ENCODE results near the gene TMEM170B. TPM values are rescaled to one million over a fixed set of nuclear protein-coding genes. Genes with fewer than 3 reads are reported as not detected.
A peak's percentile ranks its signal among the peaks of the same experiment; 100 is the strongest.

The TMEM170B gene
- polyA plus RNA-seq, 1 experiment: 0.23 TPM

GRCh38 chr6:11607383-11607782 is 69.8 kb downstream of the TMEM170B start:
- POLR2A ChIA-PET: interaction anchor here (0.5 kb wide), 1 partner anchor 311 kb away, joined by 3 read pairs; no protein-coding TSS in a partner anchor
- no peak for DNase-seq (ENCODE audit: low read depth)

DNA sequence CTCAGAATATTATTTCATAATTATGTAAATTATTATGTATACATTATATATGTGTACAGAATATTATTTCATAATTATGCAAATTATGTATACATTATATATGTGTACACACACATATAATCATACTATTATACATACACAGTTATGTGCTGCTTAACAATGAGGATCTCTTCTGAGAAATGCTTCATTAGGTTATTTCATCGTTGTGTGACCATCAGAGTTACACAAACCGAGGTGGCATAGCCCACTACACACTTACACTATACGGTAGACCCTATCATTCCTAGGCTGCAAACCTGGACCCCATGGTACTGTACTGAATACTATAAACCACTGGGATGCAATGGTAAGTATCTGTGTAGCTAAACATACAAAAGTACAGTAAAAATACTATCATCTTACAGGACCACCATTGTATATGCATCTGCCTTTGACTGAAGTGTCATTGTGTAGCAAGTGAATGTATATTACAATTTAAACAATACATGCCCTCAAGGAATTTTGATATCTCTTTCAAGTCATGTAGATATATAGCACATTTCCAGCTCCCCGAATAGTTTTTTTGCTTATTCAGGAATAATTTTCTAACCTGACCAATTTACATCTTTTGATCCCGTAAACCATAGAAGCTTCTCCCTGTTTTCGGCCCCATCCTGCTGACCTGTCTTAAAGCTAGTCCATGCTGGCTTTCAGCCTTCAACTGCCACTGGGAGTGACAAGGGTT is 71.2 kb downstream of the TMEM170B start:
- Histone ChIP-seq H3K4me3 (ENCODE audit: low read depth, low read length) (no peak overlapping the region), H3K27me3 (ENCODE audit: control insufficient read depth, insufficient read depth, low read length) (no peaks in the 10 kb centered on the region), H3K36me3 (ENCODE audit: control insufficient read depth, insufficient read depth, low read length) (no peaks in the 10 kb centered on the region)
- POLR2A ChIA-PET: no interaction called here
- TF ChIP-seq, protein P1, sequence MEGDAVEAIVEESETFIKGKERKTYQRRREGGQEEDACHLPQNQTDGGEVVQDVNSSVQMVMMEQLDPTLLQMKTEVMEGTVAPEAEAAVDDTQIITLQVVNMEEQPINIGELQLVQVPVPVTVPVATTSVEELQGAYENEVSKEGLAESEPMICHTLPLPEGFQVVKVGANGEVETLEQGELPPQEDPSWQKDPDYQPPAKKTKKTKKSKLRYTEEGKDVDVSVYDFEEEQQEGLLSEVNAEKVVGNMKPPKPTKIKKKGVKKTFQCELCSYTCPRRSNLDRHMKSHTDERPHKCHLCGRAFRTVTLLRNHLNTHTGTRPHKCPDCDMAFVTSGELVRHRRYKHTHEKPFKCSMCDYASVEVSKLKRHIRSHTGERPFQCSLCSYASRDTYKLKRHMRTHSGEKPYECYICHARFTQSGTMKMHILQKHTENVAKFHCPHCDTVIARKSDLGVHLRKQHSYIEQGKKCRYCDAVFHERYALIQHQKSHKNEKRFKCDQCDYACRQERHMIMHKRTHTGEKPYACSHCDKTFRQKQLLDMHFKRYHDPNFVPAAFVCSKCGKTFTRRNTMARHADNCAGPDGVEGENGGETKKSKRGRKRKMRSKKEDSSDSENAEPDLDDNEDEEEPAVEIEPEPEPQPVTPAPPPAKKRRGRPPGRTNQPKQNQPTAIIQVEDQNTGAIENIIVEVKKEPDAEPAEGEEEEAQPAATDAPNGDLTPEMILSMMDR (IDR thresholded peaks at IDR 0.05; ENCODE audit: insufficient read depth, low read depth, low read length): no peak
- no peak for DNase-seq (ENCODE audit: low read depth)
- CTCF ChIA-PET: interaction anchor here (0.7 kb wide), 1 partner anchor 643 kb away, joined by 3 read pairs; no protein-coding TSS in a partner anchor

More at GRCh38 chr6:11607383-11607782, 69.8 kb downstream of the TMEM170B start:
- CTCF ChIA-PET: interaction anchor here (1.4 kb wide), 2 partner anchors 11 to 48 kb away, joined by 3 to 4 read pairs; no protein-coding TSS in a partner anchor
- Histone ChIP-seq H3K36me3 (ENCODE audit: control insufficient read depth, insufficient read depth, low read length) (no peaks in the 10 kb centered on the region), H3K4me3 (ENCODE audit: low read depth, low read length) (no peak overlapping the region), H3K27me3 (ENCODE audit: control insufficient read depth, insufficient read depth, low read length) (no peaks in the 10 kb centered on the region)
- TF ChIP-seq, protein P1 (IDR thresholded peaks at IDR 0.05; ENCODE audit: insufficient read depth, low read depth, low read length): no peak

DNA sequence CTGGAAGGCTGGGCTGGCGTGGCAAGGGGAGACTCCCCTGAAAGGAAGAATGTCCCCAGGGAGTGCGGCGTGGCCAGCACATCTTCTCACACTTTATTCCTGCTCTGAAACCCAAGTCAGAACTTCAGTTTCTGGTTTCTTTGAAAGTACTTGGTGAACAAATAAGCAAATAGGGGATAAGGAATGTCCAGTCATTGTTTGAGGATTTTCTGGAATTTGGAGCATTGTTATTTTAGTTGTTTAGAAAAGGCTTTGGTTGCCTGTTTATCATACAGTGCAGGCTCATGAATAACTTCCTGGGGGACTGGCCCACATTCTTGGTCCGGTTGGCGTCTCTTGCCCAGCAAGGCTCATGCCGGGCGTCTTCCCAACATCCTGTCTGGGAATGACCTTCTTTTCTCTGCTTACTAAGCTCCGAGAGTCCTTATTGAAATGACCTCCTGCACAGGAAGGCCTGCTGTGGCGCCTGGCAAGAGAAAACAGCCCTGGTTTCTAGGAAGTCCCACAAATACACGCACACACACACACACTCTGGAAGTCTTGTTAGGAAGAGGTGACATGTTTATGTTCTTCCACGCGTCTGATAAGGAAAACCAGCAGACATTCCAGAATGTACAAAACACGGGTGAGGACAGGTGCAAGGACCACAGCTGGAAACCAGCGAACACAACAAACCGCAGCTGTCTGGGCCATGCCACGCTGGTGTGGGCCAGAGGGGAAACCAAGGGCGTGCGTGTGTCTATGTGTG is 71.9 kb downstream of the TMEM170B start:
- ChIA-PET CTCF (interaction anchor here (0.7 kb wide), 1 partner anchor 642 kb away, joined by 3 read pairs; no protein-coding TSS in a partner anchor), POLR2A (no interaction called here)
- H3K27me3 ChIP-seq (ENCODE audit: control insufficient read depth, insufficient read depth, low read length): no peaks in the 10 kb centered on the region
- DNase-seq (ENCODE audit: low read depth): peak; percentile 86
- H3K36me3 ChIP-seq (ENCODE audit: control insufficient read depth, insufficient read depth, low read length): no peaks in the 10 kb centered on the region
- TF ChIP-seq, protein P1 (IDR thresholded peaks at IDR 0.05; ENCODE audit: insufficient read depth, low read depth, low read length): no peak
- H3K4me3 ChIP-seq (ENCODE audit: low read depth, low read length): no peak overlapping the region

DNA sequence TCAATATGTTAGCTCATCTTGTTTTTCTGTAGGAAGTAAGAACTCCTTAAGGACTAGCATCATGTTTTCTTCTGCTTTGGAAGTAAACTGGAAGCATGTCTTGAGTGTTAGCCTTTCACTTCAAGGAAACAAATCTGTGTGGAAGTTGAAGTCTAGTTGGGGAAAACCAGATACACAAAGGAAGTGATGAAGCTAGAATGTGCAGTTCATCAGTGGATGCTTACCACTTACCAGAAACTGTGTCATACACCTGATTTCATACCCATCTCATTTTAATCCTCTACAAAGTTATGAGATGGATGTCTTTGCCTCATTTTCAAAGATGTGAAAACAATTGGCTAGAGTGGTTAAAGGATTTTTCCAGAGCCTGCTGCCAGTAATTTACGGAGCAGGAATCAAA is 75.8 kb downstream of the TMEM170B start:
- Histone ChIP-seq H3K4me3 (ENCODE audit: low read depth, low read length) (no peak overlapping the region), H3K27me3 (ENCODE audit: control insufficient read depth, insufficient read depth, low read length) (no peaks in the 10 kb centered on the region), H3K36me3 (ENCODE audit: control insufficient read depth, insufficient read depth, low read length) (no peaks in the 10 kb centered on the region)
- no peak for DNase-seq (ENCODE audit: low read depth)
- POLR2A ChIA-PET: interaction anchor here (0.5 to 0.6 kb wide), 2 partner anchors 16 to 1105 kb away, joined by 3 to 12 read pairs; no protein-coding TSS in a partner anchor
- TF ChIP-seq, protein P1 (IDR thresholded peaks at IDR 0.05; ENCODE audit: insufficient read depth, low read depth, low read length): no peak
- CTCF ChIA-PET: interaction anchor here (1.0 to 1.5 kb wide), 3 partner anchors 37 to 42 kb away, joined by 3 to 5 read pairs (median 3); no protein-coding TSS in a partner anchor

DNA sequence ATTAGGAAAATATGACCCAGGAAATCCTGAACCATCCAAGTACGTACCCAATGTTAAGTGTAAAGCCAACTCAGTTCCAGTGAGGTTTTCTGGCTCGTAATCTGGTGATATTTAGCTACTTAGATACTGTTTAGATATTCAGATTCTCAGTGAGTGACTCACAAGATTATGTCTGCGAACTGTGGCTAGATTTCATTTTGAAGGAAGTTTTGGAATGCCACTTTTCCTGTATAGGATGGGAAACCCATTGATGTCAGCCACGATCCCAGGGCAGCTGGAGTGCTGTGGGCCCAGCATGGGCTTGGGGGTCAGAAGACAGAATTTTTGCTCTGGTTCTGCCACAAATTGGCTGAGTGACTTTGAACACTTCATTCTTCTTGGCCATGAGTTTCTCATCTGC is 76.3 kb downstream of the TMEM170B start:
- TF ChIP-seq, protein P1 (IDR thresholded peaks at IDR 0.05; ENCODE audit: insufficient read depth, low read depth, low read length): no peak
- POLR2A ChIA-PET: interaction anchor here (0.5 kb wide), 1 partner anchor 16 kb away, joined by 3 read pairs; no protein-coding TSS in a partner anchor
- no peak overlapping the region for H3K4me3 ChIP-seq (ENCODE audit: low read depth, low read length)
- CTCF ChIA-PET: interaction anchor here (0.7 to 1.5 kb wide), 4 partner anchors 16 to 41 kb away, joined by 3 to 5 read pairs (median 3); no protein-coding TSS in a partner anchor
- H3K36me3 ChIP-seq (ENCODE audit: control insufficient read depth, insufficient read depth, low read length): no peaks in the 10 kb centered on the region
- peak; percentile 80 for DNase-seq (ENCODE audit: low read depth)
- no peaks in the 10 kb centered on the region for H3K27me3 ChIP-seq (ENCODE audit: control insufficient read depth, insufficient read depth, low read length)

Data from BJ (cell line).